Kidney epithelial cell (primary cell): ENCODE measurements around the gene PCP4. TPM values are rescaled to one million over a fixed set of nuclear protein-coding genes. Genes with fewer than 3 reads are reported as not detected.

ENCODE experiments used
- DNase-seq: peaks from one replicate; pipeline ENCODE4 v3.0.0-alpha.2; 2010; ENCODE audit warnings: low read depth
- H3K27me3 ChIP-seq: 2 replicates; pipeline ENCODE4 v1.6.0; 2011; ENCODE audit warnings: low read length; ENCODE audit not compliant: control insufficient read depth, insufficient read depth
- H3K36me3 ChIP-seq: 2 replicates; pipeline ENCODE4 v1.5.1; 2011; ENCODE audit warnings: low read length; ENCODE audit not compliant: control insufficient read depth, insufficient read depth
- H3K4me3 ChIP-seq: 2 replicates; pipeline ENCODE4 v1.5.1; 2011; ENCODE audit warnings: low read depth, mild to moderate bottlenecking, control low read depth, low read length
- CTCF ChIP-seq: IDR thresholded peaks from 2 replicates; pipeline ENCODE4 v1.5.1; 2011; ENCODE audit warnings: mild to moderate bottlenecking, moderate library complexity, low read length, control low read depth, inconsistent platforms; ENCODE audit not compliant: insufficient read depth, poor library complexity, severe bottlenecking
- total RNA-seq: library from RNA; depleted of rRNA; stranded (reverse); fragments of >200 nt; gene quantifications from 2 replicates; pipeline ENCODE4 v1.2.3, GENCODE V29; 2015

PCP4 gene
- total RNA-seq, 1 donor from 2014 or later = 1.2 TPM

- TF ChIP-seq CTCF = no peak
These were observed 100.8 kb downstream of the PCP4 start for GRCh38 chr21:39968010-39968409.

GRCh38 chr21:39969691-39970364, 102.6 kb downstream of the PCP4 start:
- no peaks in the 10 kb centered on the region for H3K36me3 ChIP-seq
- no peak for DNase-seq
- no peak overlapping the region for H3K4me3 ChIP-seq
- no peaks in the 10 kb centered on the region for H3K27me3 ChIP-seq
- no peak for TF ChIP-seq CTCF

More at GRCh38 chr21:39968010-39968409, 100.8 kb downstream of the PCP4 start:
- DNase-seq = no peak
- H3K27me3 ChIP-seq = no peaks in the 10 kb centered on the region
- no peak overlapping the region for H3K4me3 ChIP-seq
- H3K36me3 ChIP-seq = no peaks in the 10 kb centered on the region

DNA sequence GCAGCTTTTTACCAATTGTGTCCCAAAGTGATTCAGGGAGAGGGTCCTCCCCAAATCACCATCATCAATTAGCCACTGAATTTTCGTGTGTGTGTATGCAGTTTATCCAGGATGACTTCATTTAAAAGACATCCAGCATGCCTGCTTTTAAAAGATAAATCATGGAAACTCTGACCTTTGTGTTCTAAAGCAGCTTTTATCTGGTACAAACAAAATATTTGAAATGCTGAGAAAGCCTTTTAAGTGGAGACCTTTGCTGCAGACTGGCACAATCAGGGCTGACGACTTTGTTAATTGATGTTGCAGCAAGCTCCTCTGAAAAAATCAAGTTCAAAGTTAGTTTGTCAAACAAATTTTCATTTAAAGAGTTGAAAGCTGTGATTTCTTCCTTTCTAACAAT, 104.7 kb downstream of the PCP4 start:
- no peak for TF ChIP-seq CTCF
- no peak overlapping the region for H3K4me3 ChIP-seq

DNA sequence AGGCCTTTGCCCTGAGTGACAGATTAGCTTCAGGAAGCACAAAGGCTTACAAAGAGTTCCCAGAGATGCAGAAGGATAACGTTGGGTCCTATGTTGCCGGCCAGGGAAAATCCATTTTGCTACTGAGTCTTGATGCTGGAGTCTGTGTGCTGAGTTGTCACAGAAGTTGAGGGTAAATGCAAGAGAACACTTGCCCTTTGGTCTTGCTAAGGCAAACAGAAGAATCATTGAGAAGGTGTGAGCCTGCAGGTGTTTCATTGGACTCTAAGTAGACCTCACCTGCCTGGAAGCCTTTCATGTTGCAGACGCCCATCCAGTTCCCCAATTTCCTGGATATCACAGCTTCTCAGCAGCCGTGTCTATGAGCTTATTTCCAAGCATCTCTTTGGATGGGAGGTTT, 105.2 kb downstream of the PCP4 start:
- Histone ChIP-seq H3K27me3 (no peaks in the 10 kb centered on the region), H3K36me3 (no peaks in the 10 kb centered on the region), H3K4me3 (no peak overlapping the region)
- no peak for DNase-seq
- no peak for TF ChIP-seq CTCF

More for the DNA sequence above, 104.7 kb downstream of the PCP4 start:
- Histone ChIP-seq H3K27me3 (no peaks in the 10 kb centered on the region), H3K36me3 (no peaks in the 10 kb centered on the region)
- no peak for DNase-seq

GRCh38 chr21:39972976-39973770, 105.9 kb downstream of the PCP4 start:
- no peak overlapping the region for H3K4me3 ChIP-seq
- H3K36me3 ChIP-seq = no peaks in the 10 kb centered on the region
- DNase-seq = no peak
- TF ChIP-seq CTCF = no peak
- no peaks in the 10 kb centered on the region for H3K27me3 ChIP-seq
